Stimulated activated naive CD4-positive, alpha-beta T cell treated with Interleukin-2 at 50 U/mL for 16 hours (primary cell): ENCODE results near the gene HELZ2.
A peak's percentile ranks its signal among the peaks of the same experiment; 100 is the strongest.
"Not testable (repeated sequence)": the region's sequence is repeated elsewhere in the genome, so short reads cannot be mapped to it uniquely, and the experiment has no call there.

Experiments used
- DNase-seq: peaks from one replicate; lab custom pipeline; 2025; lab: John Stamatoyannopoulos, UW

The HELZ2 gene, protein sequence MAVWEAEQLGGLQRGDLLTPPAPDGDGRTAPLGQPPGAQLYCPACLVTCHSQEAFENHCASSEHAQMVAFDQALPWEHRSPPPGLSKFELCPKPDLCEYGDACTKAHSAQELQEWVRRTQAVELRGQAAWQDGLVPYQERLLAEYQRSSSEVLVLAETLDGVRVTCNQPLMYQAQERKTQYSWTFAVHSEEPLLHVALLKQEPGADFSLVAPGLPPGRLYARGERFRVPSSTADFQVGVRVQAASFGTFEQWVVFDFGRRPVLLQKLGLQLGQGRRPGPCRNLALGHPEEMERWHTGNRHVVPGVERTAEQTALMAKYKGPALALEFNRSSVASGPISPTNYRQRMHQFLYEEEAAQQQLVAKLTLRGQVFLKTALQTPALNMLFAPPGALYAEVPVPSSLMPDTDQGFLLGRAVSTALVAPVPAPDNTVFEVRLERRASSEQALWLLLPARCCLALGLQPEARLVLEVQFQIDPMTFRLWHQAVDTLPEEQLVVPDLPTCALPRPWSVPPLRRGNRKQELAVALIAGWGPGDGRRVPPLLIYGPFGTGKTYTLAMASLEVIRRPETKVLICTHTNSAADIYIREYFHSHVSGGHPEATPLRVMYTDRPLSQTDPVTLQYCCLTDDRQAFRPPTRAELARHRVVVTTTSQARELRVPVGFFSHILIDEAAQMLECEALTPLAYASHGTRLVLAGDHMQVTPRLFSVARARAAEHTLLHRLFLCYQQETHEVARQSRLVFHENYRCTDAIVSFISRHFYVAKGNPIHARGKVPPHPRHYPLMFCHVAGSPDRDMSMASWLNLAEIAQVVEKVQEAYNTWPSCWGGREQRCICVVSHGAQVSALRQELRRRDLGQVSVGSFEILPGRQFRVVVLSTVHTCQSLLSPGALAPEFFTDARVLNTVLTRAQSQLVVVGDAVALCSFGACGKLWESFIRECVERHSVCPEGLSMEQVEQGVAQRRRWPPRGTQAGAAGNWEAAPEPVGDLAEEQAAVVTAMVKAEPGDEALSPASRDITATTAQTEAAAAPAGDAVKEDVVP (N-terminal part only)

DNA sequence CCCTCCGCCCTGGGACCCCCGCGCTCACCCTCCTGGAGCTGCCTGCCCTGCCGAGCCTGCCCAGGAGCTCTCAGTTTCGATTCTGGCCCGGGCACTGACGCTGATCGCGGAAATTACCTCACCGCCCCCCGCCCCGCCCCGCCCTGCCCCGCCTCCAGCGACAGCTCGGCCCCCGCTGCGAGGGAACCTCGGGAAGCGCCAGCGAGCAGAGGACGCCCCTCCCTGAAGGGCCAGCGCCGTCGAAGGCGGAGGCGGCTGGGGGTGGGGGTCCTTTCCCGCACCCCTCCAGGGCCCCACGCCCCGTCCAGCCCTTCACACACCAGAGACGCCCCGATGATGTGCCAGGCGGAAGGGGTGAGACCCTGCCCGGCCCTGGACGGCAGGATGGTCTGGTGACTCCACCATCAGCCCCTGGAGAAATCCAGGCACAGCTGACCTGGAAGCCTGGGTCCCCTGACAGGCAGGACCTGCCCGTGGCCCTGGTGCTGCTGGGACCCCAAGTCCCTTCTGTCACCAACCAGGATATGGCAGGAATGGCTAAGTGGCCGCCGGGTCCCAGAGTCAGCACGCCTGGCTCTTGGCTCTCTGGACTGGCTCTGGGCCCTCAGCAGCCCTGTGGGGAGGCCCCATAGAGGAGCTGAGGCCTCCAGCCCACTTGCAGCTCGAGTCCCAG is at the start of gene HELZ2:
HELZ2 (minus strand) TSS at position 84 of the 673 bp plus-strand sequence. CDS start 1,854 bp downstream, outside the sequence.
- peak; percentile 73 for DNase-seq

DNA sequence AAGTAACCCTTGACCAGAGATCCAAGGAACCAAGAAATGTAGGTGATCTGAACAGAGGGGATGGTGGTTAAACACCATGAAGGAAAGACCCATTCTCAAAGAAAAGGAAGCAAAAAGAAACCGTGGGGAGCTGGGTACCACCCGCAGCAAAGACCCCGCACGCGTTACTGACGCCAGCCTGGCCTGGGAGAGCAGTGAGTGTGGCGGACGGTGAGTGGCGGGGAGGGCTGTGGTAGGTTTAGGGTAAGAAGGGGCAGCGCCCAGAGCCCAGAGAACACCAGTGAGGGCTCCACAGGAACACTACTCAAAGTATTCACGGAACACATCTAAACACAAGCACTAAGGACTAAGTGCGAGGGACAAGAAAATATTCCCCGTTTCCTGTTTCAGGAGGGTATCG is 48.7 kb upstream of the HELZ2 start:
- DNase-seq = no peak

DNA sequence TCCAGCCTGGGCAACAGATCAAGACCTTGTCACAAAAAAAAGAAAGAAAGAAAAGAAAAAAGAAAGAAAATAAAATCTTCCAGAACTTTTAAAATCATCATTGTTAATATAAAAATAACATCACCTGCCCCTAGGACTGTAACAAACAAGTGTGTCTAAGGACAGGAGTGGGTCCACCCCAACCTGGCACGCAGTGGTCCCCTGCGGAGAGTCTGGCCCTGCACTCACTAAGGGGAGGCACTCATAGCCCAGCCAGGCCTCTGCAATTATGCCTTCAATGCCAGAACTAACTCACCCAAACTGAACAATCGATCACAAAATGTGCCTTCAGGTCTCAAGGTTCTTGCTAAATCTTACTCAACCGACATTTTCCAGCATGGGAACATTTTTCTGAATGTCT is 48.1 kb upstream of the HELZ2 start:
- DNase-seq = no peak

DNA sequence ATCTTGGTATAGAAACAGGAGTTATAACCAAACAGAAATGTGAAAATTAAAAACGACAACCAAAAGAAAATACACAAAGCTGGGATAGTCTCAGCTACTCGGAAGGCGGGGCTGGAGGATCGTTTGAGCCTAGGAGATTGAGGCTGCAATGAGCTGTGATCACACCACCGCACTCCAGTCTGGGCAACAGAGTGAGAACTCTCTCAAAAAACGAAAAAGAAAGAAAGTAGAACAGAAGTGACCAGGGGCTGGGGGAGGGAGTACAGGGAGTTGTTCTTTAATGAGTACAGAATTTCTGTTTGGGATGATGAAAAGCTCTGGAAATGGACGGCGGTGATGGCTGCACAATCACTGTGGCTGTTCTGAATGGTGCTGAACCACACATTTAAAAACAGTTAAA is 47.0 kb upstream of the HELZ2 start:
- no peak for DNase-seq

DNA sequence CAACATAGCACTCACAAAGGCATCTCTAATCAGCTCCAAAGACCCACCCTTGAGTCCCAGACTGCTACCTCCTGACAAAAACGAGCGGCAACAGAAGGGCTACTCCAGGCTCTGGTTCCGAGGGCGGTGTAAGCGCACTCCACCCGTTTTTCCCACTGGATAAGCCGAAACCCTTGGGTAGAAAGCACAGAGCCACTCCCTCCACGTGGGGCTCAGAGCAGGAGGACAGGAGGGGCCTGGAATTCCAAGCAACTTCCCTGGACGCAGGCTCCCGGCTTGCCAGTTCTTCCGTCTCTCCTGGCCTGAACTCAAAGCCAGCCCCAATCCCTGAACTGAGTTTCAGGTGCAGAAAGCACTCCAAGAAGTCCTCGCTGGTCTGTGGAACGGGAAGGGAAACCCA is 45.5 kb upstream of the HELZ2 start:
- DNase-seq = no peak

DNA sequence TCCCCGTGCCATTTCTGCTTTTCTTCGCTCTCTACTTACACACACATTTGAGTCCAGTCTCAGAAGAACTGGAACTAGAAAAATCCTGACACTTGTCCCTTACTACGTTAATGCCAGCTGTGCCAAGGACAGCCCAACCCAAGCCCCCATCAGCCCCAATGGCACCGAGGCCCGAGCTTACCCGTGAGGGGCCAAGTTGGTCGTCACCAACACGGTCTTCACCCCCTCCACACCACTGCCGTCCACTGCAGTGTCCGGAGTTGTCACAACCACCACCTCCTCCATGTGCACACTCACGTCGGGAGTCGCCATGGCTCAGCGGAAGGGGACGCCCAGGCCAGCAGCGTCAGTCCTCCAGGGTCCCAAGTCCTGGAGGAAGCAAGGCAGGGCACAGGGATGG is 45.0 kb upstream of the HELZ2 start:
- no peak for DNase-seq

DNA sequence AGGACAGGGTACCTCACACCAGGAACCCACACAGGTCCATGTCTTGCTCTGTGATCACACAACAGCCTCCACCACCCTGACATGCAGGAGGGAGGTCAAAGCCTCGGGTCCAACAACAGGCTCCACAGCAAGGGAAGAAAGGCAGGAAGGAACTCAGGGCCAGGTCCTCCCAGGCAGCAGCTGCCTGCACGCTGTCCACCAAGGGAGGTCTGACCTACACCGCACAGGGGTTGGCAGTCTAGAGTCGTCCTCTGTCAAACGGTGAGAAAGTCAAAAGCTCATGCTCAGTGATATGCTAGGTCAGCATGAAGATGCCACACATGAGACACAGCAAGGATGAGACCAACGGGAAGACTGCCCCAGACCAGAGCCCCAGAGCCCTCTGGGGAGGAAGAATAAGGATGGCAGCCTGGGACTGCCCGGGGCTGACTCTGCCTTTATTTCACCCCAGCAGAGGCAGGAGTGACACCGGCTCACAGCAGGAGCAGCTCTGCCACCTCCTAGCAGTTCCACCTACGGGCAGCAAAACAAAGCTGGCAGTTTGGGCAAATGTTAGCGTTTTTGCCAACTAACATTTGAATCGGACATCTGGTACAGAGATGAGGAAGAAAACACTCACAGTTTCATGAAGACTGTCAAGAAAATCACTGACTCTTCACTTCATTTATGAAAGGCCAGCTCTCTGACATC is 44.4 kb upstream of the HELZ2 start:
- no peak for DNase-seq

DNA sequence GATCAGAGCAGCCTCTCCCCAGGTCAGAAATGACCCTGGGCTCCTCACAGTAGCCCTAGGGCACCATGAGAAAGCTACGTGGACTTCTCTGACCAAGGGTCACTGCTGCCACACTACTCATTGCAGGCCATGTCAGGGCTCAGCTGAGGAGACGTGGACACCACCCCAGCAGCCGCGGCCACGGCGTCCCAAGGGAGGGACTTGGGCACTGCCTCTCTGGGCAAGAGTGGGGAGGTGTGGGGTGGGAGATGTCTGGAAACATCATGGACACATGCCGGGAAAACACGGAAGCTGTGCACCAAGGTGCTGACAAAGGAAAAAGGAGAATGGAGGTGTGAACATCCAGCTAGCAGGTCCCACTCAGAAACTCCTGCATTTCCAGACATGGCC is 43.8 kb upstream of the HELZ2 start:
- no peak for DNase-seq

DNA sequence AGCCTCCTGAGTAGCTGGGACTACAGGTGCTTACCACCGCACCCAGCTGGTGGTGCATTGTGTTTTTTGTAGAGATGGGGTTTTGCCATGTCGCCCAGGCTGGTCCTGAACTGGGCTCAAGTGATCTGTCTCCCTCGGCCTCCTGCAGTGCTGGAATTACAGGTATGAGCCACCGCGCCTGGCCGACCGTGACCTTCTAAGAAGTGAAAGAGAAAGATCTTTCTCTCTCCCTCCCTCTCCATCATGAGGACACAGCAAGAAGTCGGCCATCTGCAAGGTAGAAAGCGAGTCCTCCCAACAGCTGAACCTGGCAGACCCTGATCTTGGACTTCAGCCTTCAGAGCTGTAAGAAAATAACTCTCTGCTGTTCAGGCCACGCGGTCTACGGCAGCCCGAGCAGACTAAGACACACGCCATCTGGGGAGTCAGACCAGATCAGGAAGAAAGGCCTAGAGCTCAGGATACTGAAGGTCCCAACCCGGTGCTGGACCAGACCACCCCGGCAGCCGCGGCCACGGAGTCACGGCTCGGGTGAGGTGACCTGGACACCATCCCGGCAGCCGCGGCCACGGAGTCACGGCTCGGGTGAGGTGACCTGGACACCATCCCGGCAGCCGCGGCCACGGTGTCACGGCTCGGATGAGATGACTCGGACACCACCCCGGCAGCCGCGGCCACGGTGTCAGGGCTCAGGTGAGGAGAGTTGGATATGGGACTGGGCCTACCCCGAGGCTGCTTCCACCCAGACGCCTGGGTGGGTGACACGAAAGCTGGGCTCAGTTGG is 43.2 kb upstream of the HELZ2 start:
- DNase-seq = no peak

DNA sequence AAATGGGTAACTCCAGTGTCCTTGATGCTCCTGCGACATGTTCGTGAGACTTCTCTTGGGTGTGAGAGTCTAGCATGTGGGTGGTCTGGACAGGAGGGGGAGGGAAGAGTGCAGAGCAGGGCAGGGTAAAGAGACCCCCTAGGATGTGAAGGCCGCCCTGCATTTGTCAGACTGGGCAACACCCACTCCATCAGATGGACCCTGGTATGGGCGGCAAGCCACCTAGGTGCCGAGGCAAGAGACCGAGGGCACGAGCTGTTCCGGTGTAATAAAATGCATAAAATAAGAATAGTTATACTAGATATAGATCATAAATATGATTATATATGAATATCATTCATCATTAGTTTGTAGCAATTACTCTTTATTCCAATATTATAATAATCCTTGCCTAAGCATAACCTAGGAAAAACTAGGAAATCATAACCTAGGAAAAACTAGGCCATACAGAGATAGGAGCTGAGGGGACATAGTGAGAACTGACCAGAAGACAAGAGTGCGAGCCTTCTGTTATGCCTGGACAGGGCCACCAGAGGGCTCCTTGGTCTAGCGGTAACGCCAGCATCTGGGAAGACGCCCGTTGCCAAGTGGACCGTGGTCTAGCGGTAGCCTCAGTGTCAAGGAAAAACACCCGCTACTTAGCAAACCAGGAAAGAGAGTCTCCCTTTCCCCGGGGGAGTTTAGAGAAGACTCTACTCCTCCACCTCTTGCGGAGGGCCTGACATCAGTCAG is 40.0 kb upstream of the HELZ2 start:
- DNase-seq = not testable (repeated sequence)

DNA sequence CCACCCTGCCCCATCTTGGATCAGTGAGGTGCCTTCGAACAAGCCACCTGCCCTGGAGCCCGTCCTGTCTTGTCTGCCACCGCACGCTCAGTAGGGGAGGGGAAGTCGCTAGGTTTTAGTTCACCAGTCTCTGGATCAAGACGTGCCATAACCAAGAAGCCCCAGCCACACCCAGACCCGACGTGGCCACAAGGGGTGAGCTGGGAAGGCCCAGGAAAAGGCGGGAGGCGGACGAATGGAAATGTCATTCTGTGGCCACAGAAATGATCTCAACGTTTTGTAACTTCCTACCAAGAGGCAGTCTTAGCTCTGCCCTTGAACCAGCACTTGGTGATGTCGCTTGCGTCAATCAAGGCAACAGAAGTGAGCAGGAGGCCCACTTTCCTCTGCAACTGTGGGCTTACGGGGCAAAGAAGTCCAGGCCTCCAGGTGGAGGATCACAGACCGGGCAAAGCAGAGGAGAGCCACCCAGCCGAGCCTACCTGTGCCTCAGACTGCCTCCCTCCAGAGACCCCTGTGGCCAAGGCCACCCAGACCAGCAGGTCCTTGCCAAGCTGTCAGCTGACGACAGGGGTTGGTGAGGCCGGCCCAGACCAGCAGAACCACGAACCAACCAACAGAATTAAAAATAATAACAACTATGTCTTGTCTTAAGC is 38.4 kb upstream of the HELZ2 start:
- no peak for DNase-seq

DNA sequence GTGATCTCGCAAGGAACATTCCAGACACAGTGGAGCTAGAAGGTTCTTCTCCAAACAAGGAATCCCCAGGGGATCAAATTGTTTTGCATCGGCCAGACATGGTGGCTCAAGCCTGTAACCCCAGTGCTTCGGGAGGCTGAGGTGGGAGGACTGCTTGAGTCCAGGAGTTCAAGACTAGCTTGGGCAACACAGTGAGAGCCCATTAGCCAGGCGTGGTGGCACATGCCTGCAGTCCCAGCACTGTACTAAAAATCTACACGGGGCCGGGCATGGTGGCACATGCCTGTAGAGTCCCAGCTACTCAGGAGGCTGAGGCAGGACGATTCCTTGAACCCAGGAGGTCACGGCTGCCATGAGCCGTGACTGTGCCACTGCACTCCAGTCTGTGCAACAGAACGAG is 37.6 kb upstream of the HELZ2 start:
- no peak for DNase-seq

DNA sequence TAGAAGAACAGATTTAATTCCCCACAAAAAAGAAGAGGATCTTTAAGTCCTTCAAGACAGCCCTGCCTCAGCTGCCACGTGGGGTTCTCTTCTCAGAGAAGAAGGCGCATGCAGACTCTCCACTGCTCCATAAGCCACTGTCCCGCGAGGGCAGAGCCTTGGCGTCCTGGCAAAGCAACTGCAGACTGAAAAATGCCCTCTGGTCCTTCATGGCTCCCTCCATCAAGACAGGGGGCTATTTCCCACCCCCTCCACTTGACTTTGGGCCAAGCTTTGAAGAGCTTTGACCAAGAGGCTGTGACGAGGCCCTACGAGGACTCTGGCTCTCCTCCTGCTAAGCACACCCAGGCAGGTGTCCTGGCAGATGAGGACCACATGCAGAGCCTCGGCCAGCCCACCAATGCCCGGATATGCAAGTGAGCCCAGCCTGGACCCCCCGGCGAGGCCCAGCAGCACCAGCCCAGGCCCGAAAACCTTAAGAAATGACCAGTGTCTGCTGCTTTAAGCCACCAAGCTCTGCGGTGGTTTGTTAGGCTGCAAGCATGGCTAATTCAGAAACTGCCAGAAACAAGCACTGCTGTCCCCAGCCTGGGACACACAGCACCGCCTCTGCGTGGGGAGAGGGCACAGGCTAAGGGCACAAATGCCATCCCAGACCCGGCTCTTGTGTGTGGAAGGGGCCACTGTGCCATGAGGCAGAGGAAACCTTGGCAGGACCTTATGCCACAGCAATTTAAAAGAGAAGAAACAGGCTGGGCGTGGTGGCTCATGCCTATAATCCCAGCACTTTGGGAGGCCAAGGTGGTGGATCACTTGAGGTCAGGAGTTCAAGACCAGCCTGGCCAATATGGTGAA is 36.8 kb upstream of the HELZ2 start:
- DNase-seq = no peak

DNA sequence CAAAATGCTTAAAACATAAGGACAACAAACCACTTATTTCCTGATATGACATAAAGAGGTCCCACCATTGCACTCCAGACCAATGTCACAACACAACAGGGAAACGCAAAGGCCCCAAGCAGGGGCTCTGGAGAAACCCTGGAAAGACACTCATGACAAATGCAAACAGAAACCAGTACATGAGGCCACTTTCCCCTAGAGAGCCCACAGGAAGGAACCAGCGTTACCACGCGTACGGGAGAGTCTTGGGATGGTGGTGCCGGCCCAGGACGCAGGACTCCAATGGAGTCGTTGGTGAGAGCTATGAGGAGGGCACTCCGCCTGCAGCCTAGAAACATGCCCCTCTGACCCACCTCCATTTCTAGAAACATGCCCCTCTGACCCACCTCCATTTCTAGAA is 32.6 kb upstream of the HELZ2 start:
- DNase-seq = no peak

DNA sequence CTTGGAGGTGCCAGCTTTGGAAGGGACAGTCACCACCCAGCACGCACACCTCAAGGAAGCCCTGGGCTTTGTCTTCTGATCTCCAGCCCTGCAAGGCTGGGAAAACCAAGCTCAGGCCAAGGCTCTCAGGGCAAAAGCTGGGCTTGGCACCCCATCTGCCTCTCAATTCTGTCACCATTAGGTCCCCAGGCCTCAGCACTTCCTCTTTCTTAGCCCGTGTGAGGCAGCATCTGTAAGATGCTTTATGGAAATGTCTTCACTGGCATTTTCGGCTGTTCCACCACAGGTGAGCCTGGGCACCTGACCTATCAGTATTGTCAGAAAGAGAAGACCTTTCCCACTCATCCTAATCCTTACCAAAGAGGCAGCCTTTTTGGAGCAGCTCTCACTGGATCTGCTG is 28.3 kb upstream of the HELZ2 start:
- DNase-seq = no peak

DNA sequence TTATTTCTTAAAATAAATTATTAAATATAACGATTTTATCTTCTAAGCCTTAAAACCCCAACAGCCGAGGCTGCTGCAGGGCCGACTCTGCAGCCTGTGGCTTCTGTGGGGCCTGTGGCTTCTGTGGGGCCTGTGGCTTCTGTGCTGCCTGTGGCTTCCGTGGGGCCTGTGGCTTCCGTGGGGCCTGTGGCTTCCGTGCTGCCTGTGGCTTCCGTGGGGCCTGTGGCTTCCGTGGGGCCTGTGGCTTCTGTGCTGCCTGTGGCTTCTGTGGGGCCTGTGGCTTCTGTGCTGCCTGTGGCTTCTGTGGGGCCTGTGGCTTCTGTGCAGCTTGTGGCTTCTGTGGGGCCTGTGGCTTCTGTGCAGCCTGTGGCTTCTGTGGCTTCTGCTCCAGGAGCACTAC is 27.6 kb upstream of the HELZ2 start:
- DNase-seq = not testable (repeated sequence)

DNA sequence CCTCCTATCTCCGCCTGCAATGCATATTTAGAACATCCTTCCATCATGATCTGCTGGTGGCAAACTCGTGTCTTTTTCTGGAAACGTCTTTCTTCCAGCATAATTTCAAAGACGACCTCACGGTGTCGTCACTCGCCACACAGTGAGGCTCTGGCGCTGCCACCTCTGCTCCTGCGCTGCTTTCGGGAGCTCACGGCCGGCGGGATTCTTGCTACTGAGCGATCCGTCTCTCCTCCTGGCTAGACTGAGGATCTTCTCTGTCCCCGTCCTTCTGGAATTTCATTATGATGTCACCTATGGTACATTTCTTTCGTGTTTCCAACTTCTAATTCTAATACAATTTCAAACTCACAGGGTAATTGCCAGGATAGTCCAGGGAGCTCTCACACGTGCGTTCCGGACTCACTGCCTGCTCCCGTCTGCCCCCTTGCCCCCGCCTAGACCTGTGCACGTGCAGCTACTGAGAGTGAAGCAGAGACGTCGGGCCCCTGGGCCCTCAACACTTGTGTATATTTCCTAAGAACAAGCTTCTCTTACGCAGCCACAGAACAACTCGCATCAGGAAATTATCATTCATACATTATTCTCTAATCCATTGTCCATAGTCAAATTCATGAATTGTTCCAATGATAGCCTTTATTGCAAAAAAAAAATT is 25.5 kb upstream of the HELZ2 start:
- no peak for DNase-seq
